SK-N-SH (cell line): ENCODE data around the gene MED26. TPM values are rescaled to one million over a fixed set of nuclear protein-coding genes. Genes with fewer than 3 reads are reported as not detected.

ENCODE experiments used
- CTCF ChIA-PET: fragments of 300-600, 350-600 bp; formaldehyde crosslinking; extraction: SDS; loops from one replicate; lab custom pipeline; 2021; lab: Yijun Ruan, JAX
- POLR2A ChIA-PET: fragments of 350-600 bp; sonication (Branson Sonifier 250); formaldehyde crosslinking; extraction: SDS; loops from one replicate; lab custom pipeline; 2020; ENCODE audit warnings: antibody characterized with exemption, inconsistent platforms; lab: Yijun Ruan, JAX
- DNase-seq: peaks from one replicate; pipeline ENCODE4 v3.0.0; 2012
- H2AFZ ChIP-seq: fragments of 200-600 bp; sonication (generic); 2 replicates; pipeline ENCODE4 v1.8.1; 2016; ENCODE audit warnings: antibody characterized with exemption, mild to moderate bottlenecking, low read depth
- H3F3A ChIP-seq: fragments of 200-600 bp; sonication (generic); replicated peaks from 2 replicates; pipeline ENCODE3; 2016; ENCODE audit warnings: antibody characterized with exemption, mild to moderate bottlenecking; ENCODE audit not compliant: insufficient read depth
- H3K27ac ChIP-seq, 2 experiments: fragments of 200-500 bp in 1 of 2; fragments of 200-600 bp in 1 of 2; sonication (Bioruptor generic) in 1 of 2; sonication (generic), shearing (Covaris generic) in 1 of 2; 2 replicates each; pipeline versions ENCODE4 v1.5.1 to v1.6.1; 2014 to 2016; ENCODE audit warnings: low read depth in 2 of 2, inconsistent platforms in 1 of 2, low read length in 1 of 2, mild to moderate bottlenecking in 1 of 2, mixed read lengths in 1 of 2
- H3K27me3 ChIP-seq: fragments of 200-600 bp; sonication (generic), shearing (Covaris generic); 2 replicates; pipeline ENCODE4 v1.6.1; 2016; ENCODE audit warnings: mixed run types; ENCODE audit not compliant: insufficient read depth
- H3K36me3 ChIP-seq, 2 experiments: fragments of 200-500 bp in 1 of 2; fragments of 200-600 bp in 1 of 2; sonication (Bioruptor generic) in 1 of 2; sonication (generic) in 1 of 2; replicated peaks in 1 of 2; 2 replicates each; pipeline versions ENCODE3 to v1.5.1; 2014 to 2016; ENCODE audit warnings: low read length in 1 of 2, mild to moderate bottlenecking in 1 of 2; ENCODE audit not compliant: insufficient read depth in 2 of 2, control insufficient read depth in 1 of 2
- H3K4me1 ChIP-seq, 2 experiments: fragments of 200-500 bp in 1 of 2; fragments of 200-600 bp in 1 of 2; sonication (Bioruptor generic) in 1 of 2; sonication (generic), shearing (Covaris generic) in 1 of 2; 2 replicates each; pipeline versions ENCODE4 v1.5.1 to v1.6.1; 2014 to 2016; ENCODE audit warnings: low read depth in 1 of 2, low read length in 1 of 2, mixed run types in 1 of 2; ENCODE audit not compliant: insufficient read depth in 2 of 2, control insufficient read depth in 1 of 2
- H3K4me2 ChIP-seq: fragments of 200-600 bp; sonication (generic), shearing (Covaris generic); 2 replicates; pipeline ENCODE4 v1.6.1; 2017; ENCODE audit warnings: mixed run types
- H3K4me3 ChIP-seq, 2 experiments: fragments of 200-500 bp in 1 of 2; fragments of 200-600 bp in 1 of 2; sonication (Bioruptor generic) in 1 of 2; sonication (generic), shearing (Covaris generic) in 1 of 2; 2 replicates each; pipeline versions ENCODE4 v1.5.1 to v1.8.1; 2014 to 2016; ENCODE audit warnings: low read depth in 2 of 2, inconsistent platforms in 1 of 2, low read length in 1 of 2, mild to moderate bottlenecking in 1 of 2, mixed read lengths in 1 of 2, moderate library complexity in 1 of 2
- H3K79me2 ChIP-seq: fragments of 200-600 bp; sonication (generic); 2 replicates; pipeline ENCODE4 v1.8.1; 2017; ENCODE audit warnings: mild to moderate bottlenecking; ENCODE audit not compliant: insufficient read depth
- H3K9ac ChIP-seq: fragments of 200-600 bp; sonication (generic); 2 replicates; pipeline ENCODE4 v1.6.1; 2017; ENCODE audit warnings: mixed run types
- H3K9me2 ChIP-seq: fragments of 200-600 bp; sonication (generic); 2 replicates; pipeline ENCODE4 v1.6.1; 2017; ENCODE audit warnings: mixed run types
- H3K9me3 ChIP-seq: fragments of 200-600 bp; sonication (generic); 2 replicates; pipeline ENCODE4 v1.6.1; 2017; ENCODE audit warnings: mixed run types, mild to moderate bottlenecking, moderate library complexity
- H4K20me1 ChIP-seq: fragments of 200-600 bp; sonication (generic); 2 replicates; pipeline ENCODE4 v1.6.1; 2017; ENCODE audit warnings: mild to moderate bottlenecking, mixed run types; ENCODE audit not compliant: insufficient read depth
- CHD2 ChIP-seq: fragments of 150-350 bp; IDR thresholded peaks from 2 replicates; pipeline ENCODE4 v1.6.1; 2018; ENCODE audit warnings: low read length; ENCODE audit not compliant: partially characterized antibody
- CTCF ChIP-seq: fragments of 200-600 bp; sonication (generic); IDR thresholded peaks from 2 replicates; pipeline ENCODE4 v1.6.1; 2017; ENCODE audit warnings: antibody characterized with exemption, mild to moderate bottlenecking, moderate library complexity
- ELF1 ChIP-seq: IDR thresholded peaks from 2 replicates; pipeline ENCODE4 v1.4.0; 2012
- EZH2phosphoT487 ChIP-seq: fragments of 200-600 bp; sonication (generic); IDR thresholded peaks from 2 replicates; pipeline ENCODE4 v1.6.1; 2017; ENCODE audit warnings: low read depth, mixed run types, mild to moderate bottlenecking, antibody characterized with exemption, moderate library complexity, borderline replicate concordance
- GABPA ChIP-seq: IDR thresholded peaks from 2 replicates; pipeline ENCODE4 v1.4.0; 2012; ENCODE audit warnings: low read depth, mild to moderate bottlenecking
- JUND ChIP-seq: IDR thresholded peaks from 2 replicates; pipeline ENCODE4 v1.4.0; 2012
- NFIC ChIP-seq: IDR thresholded peaks from 2 replicates; pipeline ENCODE4 v1.4.0; 2012; ENCODE audit warnings: borderline replicate concordance
- RXRA ChIP-seq: IDR thresholded peaks from 2 replicates; pipeline ENCODE4 v1.4.0; 2012; ENCODE audit warnings: low read depth, mild to moderate bottlenecking, borderline replicate concordance
- SMC3 ChIP-seq: IDR thresholded peaks from 2 replicates; pipeline ENCODE4 v1.6.1; 2012; ENCODE audit warnings: low read depth, low read length, improper control_type of control experiment
- TAF1 ChIP-seq: IDR thresholded peaks from 2 replicates; pipeline ENCODE4 v1.6.1; 2012; ENCODE audit warnings: low read depth, mild to moderate bottlenecking, low read length, moderate library complexity, borderline replicate concordance
- TCF12 ChIP-seq: IDR thresholded peaks from 2 replicates; pipeline ENCODE4 v1.4.0; 2012
- YY1 ChIP-seq: IDR thresholded peaks from 2 replicates; pipeline ENCODE4 v1.4.0; 2012; ENCODE audit warnings: low read depth, mild to moderate bottlenecking
- WGBS: methylation state at CpG from one replicate; pipeline ENCODE4 v1.1.6; 2017; ENCODE audit warnings: low lambda C conversion rate; 5-methylcytosine and 5-hydroxymethylcytosine counted together
- polyA plus RNA-seq, 3 experiments: library from polyadenylated mRNA; depleted of rRNA; stranded (reverse); fragments of >200 nt; gene quantifications; 2 replicates each; pipeline ENCODE4 v1.2.3, GENCODE V29; 2012

MED26 gene
- polyA plus RNA-seq, 1 of the 3 experiments (the other 2 are of a cell fraction): 3.5 TPM

DNA sequence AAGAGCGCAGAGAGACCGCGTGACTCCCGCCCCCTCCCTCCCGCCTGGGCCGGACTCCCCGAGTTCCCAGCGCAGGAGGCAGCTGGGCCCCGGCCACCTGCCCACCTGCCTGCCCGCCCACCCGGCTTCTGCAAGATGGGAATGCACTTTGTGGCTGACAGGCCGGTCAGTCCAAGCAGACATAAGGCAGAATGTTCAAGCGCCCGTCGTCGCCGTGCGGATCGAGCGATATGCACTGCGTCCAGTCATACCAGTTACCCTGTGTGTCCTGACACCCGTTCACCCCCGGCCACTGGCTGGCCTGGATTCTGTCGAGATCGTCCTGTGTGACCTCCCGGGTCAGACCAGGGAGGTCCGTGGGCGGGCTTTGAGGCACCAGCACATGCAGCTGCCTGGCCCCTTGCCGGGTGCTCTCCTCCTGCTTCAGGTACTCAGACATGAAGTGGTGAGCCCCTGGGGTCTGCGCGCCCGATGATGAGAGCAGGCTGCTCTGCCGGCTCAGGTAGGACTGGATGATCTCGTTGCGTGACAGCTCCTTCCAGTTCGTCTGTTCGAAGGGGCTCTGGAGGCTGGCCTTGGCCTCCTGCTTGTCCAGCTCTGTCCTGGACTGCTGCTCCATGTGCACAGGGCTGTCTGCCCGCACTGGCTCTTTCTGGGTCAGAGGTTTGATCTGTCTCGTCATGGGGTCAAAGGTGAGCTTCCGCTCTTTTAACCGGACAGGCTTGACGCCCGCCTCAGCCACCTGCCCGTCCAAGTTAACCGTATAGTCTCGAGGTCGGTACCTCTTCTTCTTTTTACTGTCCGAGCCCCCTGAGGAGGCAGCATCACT is 51.9 kb downstream of the MED26 start:
- Histone ChIP-seq H3K27ac (no peak overlapping the region), H3K36me3 (peaks cover 17 to 48% of the 10 kb centered on the region in 2 experiments), H2AFZ (no peak overlapping the region), H3K4me3 (no peak overlapping the region), H3K4me2 (no peak overlapping the region), H4K20me1 (peaks cover 73% of the 10 kb centered on the region), H3K9me3 (no peaks in the 10 kb centered on the region), H3F3A (no peaks in the 10 kb centered on the region), H3K79me2 (peaks cover 95% of the 10 kb centered on the region), H3K4me1 (peaks cover 10 to 31% of the 10 kb centered on the region in 2 experiments; a peak in 3 of 4 replicates), H3K27me3 (no peaks in the 10 kb centered on the region), H3K9ac (no peak overlapping the region), H3K9me2 (no peaks in the 10 kb centered on the region)
- POLR2A ChIA-PET: no interaction called here
- no peak for DNase-seq
- TF ChIP-seq TCF12: no peak
- no peak for TF ChIP-seq RXRA
- 88% methylated on average over 23 of the region's 48 CpGs for WGBS
- CTCF ChIA-PET: no interaction called here

DNA sequence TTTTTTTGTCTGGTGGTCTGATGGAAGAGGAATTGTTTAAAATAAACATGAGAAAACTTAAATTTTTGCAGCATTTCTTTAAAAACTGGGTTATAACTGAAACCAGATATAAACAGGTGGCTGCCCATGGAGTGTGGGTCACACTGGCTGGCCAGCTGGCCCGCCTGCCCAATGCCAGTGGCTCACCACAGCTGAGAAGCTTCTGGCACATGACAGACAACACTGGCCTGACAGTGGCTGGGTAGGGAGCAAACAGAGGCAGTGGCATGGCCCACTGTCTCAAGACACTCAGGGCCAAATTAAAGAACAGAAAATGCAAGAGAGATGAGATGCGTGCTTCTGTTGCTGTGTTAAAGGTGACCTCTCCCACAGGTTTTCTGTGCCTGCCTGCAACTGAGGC is 52.7 kb downstream of the MED26 start:
- Histone ChIP-seq H3K27me3 (no peaks in the 10 kb centered on the region), H3K27ac (no peak overlapping the region), H3K36me3 (peaks cover 17 to 51% of the 10 kb centered on the region in 2 experiments), H4K20me1 (peaks cover 65% of the 10 kb centered on the region), H3K4me2 (no peak overlapping the region; the same call in 1 of the 2 replicates), H3K9me3 (no peaks in the 10 kb centered on the region), H3K4me1 (peaks cover 10 to 28% of the 10 kb centered on the region in 2 experiments; a peak in 3 of 4 replicates), H3K9me2 (no peaks in the 10 kb centered on the region), H2AFZ (no peak overlapping the region), H3F3A (no peaks in the 10 kb centered on the region), H3K4me3 (no peak overlapping the region), H3K9ac (no peak overlapping the region), H3K79me2 (peaks cover 95% of the 10 kb centered on the region)
- ChIA-PET CTCF (no interaction called here), POLR2A (no interaction called here)
- 100% methylated on average over 2 of the region's 2 CpGs for WGBS
- DNase-seq: no peak
- TF ChIP-seq YY1: no peak
- no peak for TF ChIP-seq NFIC
- no peak for TF ChIP-seq TAF1
- TF ChIP-seq ELF1: no peak
- TF ChIP-seq JUND: no peak
- TF ChIP-seq RXRA: no peak

DNA sequence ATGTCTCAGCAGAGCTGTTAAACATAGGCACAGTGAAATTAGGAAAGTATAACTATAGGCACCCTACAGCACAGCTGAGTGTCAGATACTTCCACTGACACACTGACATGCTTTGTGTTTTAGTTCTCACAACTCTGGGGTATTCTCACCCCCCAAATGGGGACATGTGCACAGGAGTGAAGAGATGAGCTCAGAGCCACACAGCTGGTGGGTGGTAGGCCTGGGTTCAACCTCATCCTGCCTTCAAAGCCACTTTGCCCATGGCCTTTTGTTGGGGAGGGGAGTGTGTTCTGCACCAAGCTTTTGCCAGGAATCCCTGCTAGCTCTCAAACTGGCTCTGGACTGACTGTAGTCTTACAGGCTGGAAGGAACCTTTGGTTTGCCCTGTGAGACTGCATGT is 54.1 kb downstream of the MED26 start:
- Histone ChIP-seq H2AFZ (no peak overlapping the region), H3K27me3 (no peaks in the 10 kb centered on the region), H3K4me2 (peak overlapping the region; percentile 95), H3K9me3 (no peaks in the 10 kb centered on the region), H3K9ac (no peak overlapping the region), H3F3A (no peaks in the 10 kb centered on the region), H3K9me2 (no peaks in the 10 kb centered on the region), H3K4me1 (peaks cover 10 to 30% of the 10 kb centered on the region in 2 experiments; a peak in 3 of 4 replicates), H3K4me3 (peak overlapping the region; percentile 83 to 96), H3K79me2 (peaks cover 96% of the 10 kb centered on the region), H3K27ac (no peak overlapping the region; a peak in 1 of 4 replicates)
- POLR2A ChIA-PET: interaction anchor here (1.0 to 1.5 kb wide), 2 partner anchors 8 to 19 kb away, joined by 4 to 7 read pairs; no protein-coding TSS in a partner anchor
- TF ChIP-seq CHD2: no peak
- no peak for TF ChIP-seq NFIC
- TF ChIP-seq GABPA: no peak
- TF ChIP-seq CTCF: no peak
- TF ChIP-seq SMC3: no peak
- TF ChIP-seq TAF1: no peak
- TF ChIP-seq JUND: no peak
- TF ChIP-seq EZH2phosphoT487: no peak
- TF ChIP-seq, all 33 proteins: peak for 0
- CTCF ChIA-PET: interaction anchor here (0.5 to 1.4 kb wide), 3 partner anchors 9 to 40 kb away, joined by 3 to 7 read pairs (median 3); no protein-coding TSS in a partner anchor
- peaks cover 25 to 49% of the 10 kb centered on the region in 2 experiments for H3K36me3 ChIP-seq
- no peak for DNase-seq
- H4K20me1 ChIP-seq: peaks cover 52% of the 10 kb centered on the region
